Lung (tissue), 12 donors: Measurements from ENCODE around the gene CNTN6. TPM values are rescaled to one million over a fixed set of nuclear protein-coding genes. Genes with fewer than 3 reads are reported as not detected.

ENCODE experiments used
- ATAC-seq: fragments of 200-7000 bp; cut with Tn5 transposase; one replicate; pipeline ENCODE4 v1.9.1; 2020; ENCODE audit warnings: moderate number of reproducible peaks; ENCODE audit not compliant: insufficient read depth, low FRiP score
- DNase-seq, 3 donors: peaks; one replicate each; pipeline ENCODE4 v3.0.0-alpha.2; 2013 to 2017
- H3K27ac ChIP-seq, 2 donors: one replicate each; pipeline ENCODE4 v1.5.1; 2013; ENCODE audit warnings: mild to moderate bottlenecking in 2 of 2, moderate library complexity in 2 of 2, control low read depth in 1 of 2, inconsistent platforms in 1 of 2, low read depth in 1 of 2, low read length in 1 of 2
- H3K27me3 ChIP-seq, 3 donors: one replicate each; pipeline ENCODE4 v1.5.1; 2013; ENCODE audit warnings: low read length in 2 of 3; ENCODE audit not compliant: control insufficient read depth in 3 of 3, insufficient read depth in 3 of 3
- H3K36me3 ChIP-seq, 4 donors: one replicate each; pipeline ENCODE4 v1.5.1; 2013; ENCODE audit warnings: low read length in 4 of 4, mild to moderate bottlenecking in 1 of 4, moderate library complexity in 1 of 4; ENCODE audit not compliant: control insufficient read depth in 4 of 4, insufficient read depth in 4 of 4
- H3K4me1 ChIP-seq, 5 donors: one replicate each; pipeline ENCODE4 v1.5.1; 2013; ENCODE audit warnings: low read length in 5 of 5, mild to moderate bottlenecking in 2 of 5, moderate library complexity in 1 of 5; ENCODE audit not compliant: control insufficient read depth in 5 of 5, insufficient read depth in 5 of 5
- H3K4me3 ChIP-seq: one replicate; pipeline ENCODE4 v1.5.1; 2013; ENCODE audit warnings: mild to moderate bottlenecking, control low read depth, moderate library complexity
- H3K9ac ChIP-seq, 2 donors: one replicate each; pipeline ENCODE4 v1.5.1; 2013; ENCODE audit warnings: low read length in 2 of 2, control low read depth in 1 of 2; ENCODE audit not compliant: insufficient read depth in 1 of 2
- H3K9me3 ChIP-seq, 4 donors: one replicate each; pipeline ENCODE4 v1.5.1; 2013; ENCODE audit warnings: low read length in 3 of 4, mild to moderate bottlenecking in 1 of 4, moderate library complexity in 1 of 4; ENCODE audit not compliant: control insufficient read depth in 4 of 4, insufficient read depth in 3 of 4
- CTCF ChIP-seq: IDR thresholded peaks from 2 replicates; pipeline ENCODE4 v1.5.1; 2012; ENCODE audit warnings: mild to moderate bottlenecking; ENCODE audit errors: control extremely low read depth, extremely low read depth
- WGBS, 2 donors: extraction: QIAGEN DNeasy Blood & Tissue Kit; methylation state at CpG; one replicate each; pipeline ENCODE4 v1.1.7; 2013; 5-methylcytosine and 5-hydroxymethylcytosine counted together
- polyA plus RNA-seq, 2 donors: library from polyadenylated mRNA; stranded (reverse); fragments of 200-250 nt; gene quantifications; one replicate each; pipeline ENCODE4 v1.2.1, GENCODE V29; 2013
- total RNA-seq, 2 donors: library from RNA; depleted of rRNA in 1 of 2; stranded (reverse); fragments of >200 nt in 1 of 2; gene quantifications; one replicate each; pipeline ENCODE4 v1.2.1, GENCODE V29; 2014 to 2021
- donor health status: control.
- donor health status: control.
- donor health status: Bipolar disorder and iron deficiency.
- donor health status: healthy.
- donor health status: DM: yes; HTN: yes; CAD: no.

Gene CNTN6
- total and polyA plus RNA-seq, 4 donors = 3.1 to 22.7 (median 3.5) TPM

GRCh38 chr3:1131166-1131565, 38.3 kb downstream of the CNTN6 start:
- Histone ChIP-seq H3K27me3 (no peaks in the 10 kb centered on the region), H3K27ac (no peak overlapping the region), H3K4me1 (no peaks in the 10 kb centered on the region), H3K36me3 (no peaks in the 10 kb centered on the region), H3K9ac (no peak overlapping the region), H3K4me3 (no peak overlapping the region), H3K9me3 (no peaks in the 10 kb centered on the region)
- WGBS, 2 donors = 63 to 92% methylated on average over 1 of the region's 1 CpG
- no peak for DNase-seq
- ATAC-seq = no peak
- no peak for TF ChIP-seq CTCF

- Histone ChIP-seq H3K9me3 (no peaks in the 10 kb centered on the region), H3K4me1 (no peaks in the 10 kb centered on the region), H3K27me3 (no peaks in the 10 kb centered on the region), H3K27ac (no peak overlapping the region), H3K9ac (no peak overlapping the region), H3K36me3 (no peaks in the 10 kb centered on the region), H3K4me3 (no peak overlapping the region)
- DNase-seq (no peak), ATAC-seq (no peak)
- WGBS, 2 donors = 69 to 76% methylated on average over 2 of the region's 2 CpGs
- TF ChIP-seq CTCF = no peak
Observed at GRCh38 chr3:1135194-1135593, 42.4 kb downstream of the CNTN6 start.

- WGBS, 2 donors = 60 to 72% methylated on average over 2 of the region's 2 CpGs
- no peaks in the 10 kb centered on the region for H3K4me1 ChIP-seq
Observed at GRCh38 chr3:1138036-1138435, 45.2 kb downstream of the CNTN6 start.

More at GRCh38 chr3:1138036-1138435, 45.2 kb downstream of the CNTN6 start:
- no peak for ATAC-seq
- no peak for TF ChIP-seq CTCF
- Histone ChIP-seq H3K36me3 (no peaks in the 10 kb centered on the region), H3K9me3 (no peaks in the 10 kb centered on the region), H3K9ac (no peak overlapping the region), H3K27ac (no peak overlapping the region), H3K27me3 (no peaks in the 10 kb centered on the region), H3K4me3 (no peak overlapping the region)
- DNase-seq = no peak
